ENCODE data around the gene ALKBH6.
"Not testable (repeated sequence)": the region's sequence is repeated elsewhere in the genome, so short reads cannot be mapped to it uniquely, and the experiment has no call there.

Gene ALKBH6

GRCh38 chr19:35986111-35986510 lies 27.9 kb downstream of the ALKBH6 start:
- Histone ChIP-seq H3K4me1 (ENCODE audit: control insufficient read depth in 5 of 5, insufficient read depth in 5 of 5, low read length in 5 of 5) (peaks cover 0 to 5% (median 0%) of the 10 kb centered on the region in 5 donors), H3K27me3 (ENCODE audit: control insufficient read depth in 5 of 5, insufficient read depth in 4 of 5, low read length in 5 of 5) (peaks cover 9 to 33% (median 23%) of the 10 kb centered on the region in 5 donors), H3K27ac (ENCODE audit: low read depth, low read length) (no peak overlapping the region), H3K4me3 (ENCODE audit: low read depth in 1 of 5, low read length in 5 of 5) (no peak overlapping the region), H3K36me3 (ENCODE audit: control insufficient read depth in 5 of 5, insufficient read depth in 5 of 5, low read length in 5 of 5) (no peaks in the 10 kb centered on the region), H3K9ac (ENCODE audit: low read length in 5 of 5) (no peak overlapping the region), H3K9me3 (ENCODE audit: control insufficient read depth in 5 of 5, low read length in 5 of 5) (peaks cover 0 to 3% (median 0%) of the 10 kb centered on the region in 5 donors)

GRCh38 chr19:35983177-35983576 lies 30.8 kb downstream of the ALKBH6 start:
- Histone ChIP-seq H3K4me1 (ENCODE audit: control insufficient read depth in 5 of 5, insufficient read depth in 5 of 5, low read length in 5 of 5) (peaks cover 0 to 5% (median 0%) of the 10 kb centered on the region in 5 donors), H3K27ac (ENCODE audit: low read depth, low read length) (no peak overlapping the region), H3K9ac (ENCODE audit: low read length in 5 of 5) (no peak overlapping the region), H3K9me3 (ENCODE audit: control insufficient read depth in 5 of 5, low read length in 5 of 5) (no peaks in the 10 kb centered on the region), H3K4me3 (ENCODE audit: low read depth in 1 of 5, low read length in 5 of 5) (no peak overlapping the region), H3K27me3 (ENCODE audit: control insufficient read depth in 5 of 5, insufficient read depth in 4 of 5, low read length in 5 of 5) (peaks cover 15 to 38% (median 33%) of the 10 kb centered on the region in 5 donors), H3K36me3 (ENCODE audit: control insufficient read depth in 5 of 5, insufficient read depth in 5 of 5, low read length in 5 of 5) (no peaks in the 10 kb centered on the region)

DNA sequence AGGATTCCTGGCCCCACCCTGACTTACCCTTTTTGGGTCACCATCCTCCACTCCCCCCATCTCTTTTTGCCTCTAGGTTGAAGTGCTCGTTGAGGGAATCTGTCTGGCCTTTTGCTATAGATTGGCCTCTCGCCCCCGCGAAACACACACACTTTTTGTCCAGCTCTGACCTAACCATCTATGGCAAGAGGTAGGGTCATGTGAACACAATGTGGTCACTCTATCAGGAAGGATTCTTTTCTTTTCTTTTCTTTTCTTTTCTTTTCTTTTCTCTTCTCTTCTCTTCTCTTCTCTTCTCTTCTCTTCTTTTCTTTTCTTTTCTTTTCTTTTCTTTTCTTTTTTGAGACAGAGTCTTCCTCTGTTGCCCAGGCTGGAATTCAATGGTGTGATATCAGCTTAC lies 33.0 kb downstream of the ALKBH6 start:
- H3K4me1 ChIP-seq (ENCODE audit: control insufficient read depth in 5 of 5, insufficient read depth in 5 of 5, low read length in 5 of 5); H3K36me3 ChIP-seq (ENCODE audit: control insufficient read depth in 5 of 5, insufficient read depth in 5 of 5, low read length in 5 of 5); H3K27ac ChIP-seq (ENCODE audit: low read depth, low read length); H3K9ac ChIP-seq (ENCODE audit: low read length in 5 of 5); H3K9me3 ChIP-seq (ENCODE audit: control insufficient read depth in 5 of 5, low read length in 5 of 5); H3K4me3 ChIP-seq (ENCODE audit: low read depth in 1 of 5, low read length in 5 of 5): not testable (repeated sequence)
- peaks cover 9 to 31% (median 28%) of the 10 kb centered on the region in 5 donors for H3K27me3 ChIP-seq (ENCODE audit: control insufficient read depth in 5 of 5, insufficient read depth in 4 of 5, low read length in 5 of 5)

DNA sequence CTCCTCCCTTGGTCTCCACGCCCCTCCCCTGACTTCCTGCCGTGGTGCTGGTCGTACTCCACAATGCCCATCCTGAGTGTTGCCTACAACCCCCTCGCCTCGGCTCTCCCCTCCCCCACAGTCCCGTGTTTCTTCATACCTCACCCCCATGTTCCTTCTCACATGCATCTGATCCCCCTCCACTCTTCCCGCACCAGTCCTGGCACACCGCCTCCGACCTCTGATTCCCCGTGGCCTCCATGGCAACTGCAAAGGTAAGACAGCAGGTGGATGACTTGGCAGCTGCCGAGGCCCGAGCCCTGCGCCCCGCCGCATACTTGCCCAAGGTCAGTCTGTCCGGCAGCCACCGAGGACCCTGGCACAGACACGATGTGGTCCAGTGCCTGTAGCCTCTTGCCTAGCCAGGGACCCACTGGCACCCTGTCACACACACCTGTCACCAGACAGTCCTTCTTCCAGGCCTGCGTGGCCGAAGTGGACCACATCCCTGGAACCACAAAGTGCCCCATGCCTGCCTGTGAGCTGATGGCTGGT lies 35.1 kb downstream of the ALKBH6 start:
- no peak overlapping the region for H3K27ac ChIP-seq (ENCODE audit: low read depth, low read length)

GRCh38 chr19:35978271-35978670 lies 35.7 kb downstream of the ALKBH6 start:
- Histone ChIP-seq H3K36me3 (ENCODE audit: control insufficient read depth in 5 of 5, insufficient read depth in 5 of 5, low read length in 5 of 5) (no peaks in the 10 kb centered on the region), H3K4me3 (ENCODE audit: low read depth in 1 of 5, low read length in 5 of 5) (no peak overlapping the region), H3K27ac (ENCODE audit: low read depth, low read length) (no peak overlapping the region), H3K4me1 (ENCODE audit: control insufficient read depth in 5 of 5, insufficient read depth in 5 of 5, low read length in 5 of 5) (no peaks in the 10 kb centered on the region), H3K9me3 (ENCODE audit: control insufficient read depth in 5 of 5, low read length in 5 of 5) (no peaks in the 10 kb centered on the region), H3K9ac (ENCODE audit: low read length in 5 of 5) (no peak overlapping the region), H3K27me3 (ENCODE audit: control insufficient read depth in 5 of 5, insufficient read depth in 4 of 5, low read length in 5 of 5) (peaks cover 8 to 19% (median 17%) of the 10 kb centered on the region in 5 donors)

More for the DNA sequence above, 35.1 kb downstream of the ALKBH6 start:
- Histone ChIP-seq H3K9ac (ENCODE audit: low read length in 5 of 5) (no peak overlapping the region), H3K36me3 (ENCODE audit: control insufficient read depth in 5 of 5, insufficient read depth in 5 of 5, low read length in 5 of 5) (no peaks in the 10 kb centered on the region), H3K27me3 (ENCODE audit: control insufficient read depth in 5 of 5, insufficient read depth in 4 of 5, low read length in 5 of 5) (peaks cover 8 to 24% (median 19%) of the 10 kb centered on the region in 5 donors), H3K9me3 (ENCODE audit: control insufficient read depth in 5 of 5, low read length in 5 of 5) (no peaks in the 10 kb centered on the region), H3K4me1 (ENCODE audit: control insufficient read depth in 5 of 5, insufficient read depth in 5 of 5, low read length in 5 of 5) (no peaks in the 10 kb centered on the region), H3K4me3 (ENCODE audit: low read depth in 1 of 5, low read length in 5 of 5) (no peak overlapping the region)

DNA sequence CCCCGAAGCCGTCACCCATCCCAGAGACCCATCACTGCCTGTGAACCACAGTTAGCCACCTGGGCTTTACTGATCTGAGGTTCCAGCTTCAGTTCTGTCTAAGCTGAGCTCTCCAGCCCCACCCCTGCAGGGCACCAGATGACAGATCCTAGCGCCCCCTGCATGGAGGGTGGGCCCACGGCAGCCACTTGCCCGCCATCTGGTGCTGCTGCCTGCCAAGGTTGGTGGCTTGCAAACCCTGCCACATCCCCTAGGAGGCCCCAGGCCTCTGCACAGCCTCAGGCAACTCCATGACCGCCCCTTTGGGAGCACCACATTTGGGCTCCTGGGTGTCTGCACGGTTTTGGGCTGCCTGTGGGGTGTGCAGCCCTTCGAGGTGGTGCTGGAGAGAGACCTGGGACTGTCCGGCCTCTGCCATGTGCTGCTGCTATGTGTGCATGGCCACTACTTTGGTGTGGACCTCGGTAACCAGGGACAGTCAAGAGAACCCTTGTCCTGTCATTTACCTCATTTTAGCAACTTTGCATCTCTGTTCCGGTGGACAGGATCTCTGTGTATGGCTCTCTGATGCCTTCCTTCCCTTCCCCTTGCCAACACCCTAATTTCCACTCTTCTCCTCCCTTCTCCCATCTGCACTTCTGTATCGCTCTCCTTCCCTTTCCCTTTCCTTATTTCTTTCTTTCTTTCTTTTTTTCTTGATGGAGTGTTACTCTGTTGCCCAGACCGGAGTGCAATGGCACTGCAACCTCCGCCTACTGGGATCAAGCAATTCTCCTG lies 36.4 kb downstream of the ALKBH6 start:
- no peaks in the 10 kb centered on the region for H3K4me1 ChIP-seq (ENCODE audit: control insufficient read depth in 5 of 5, insufficient read depth in 5 of 5, low read length in 5 of 5)
- H3K4me3 ChIP-seq (ENCODE audit: low read depth in 1 of 5, low read length in 5 of 5): no peak overlapping the region
- H3K27ac ChIP-seq (ENCODE audit: low read depth, low read length): no peak overlapping the region
- no peaks in the 10 kb centered on the region for H3K9me3 ChIP-seq (ENCODE audit: control insufficient read depth in 5 of 5, low read length in 5 of 5)
- H3K9ac ChIP-seq (ENCODE audit: low read length in 5 of 5): no peak overlapping the region
- peaks cover 8 to 19% (median 16%) of the 10 kb centered on the region in 5 donors for H3K27me3 ChIP-seq (ENCODE audit: control insufficient read depth in 5 of 5, insufficient read depth in 4 of 5, low read length in 5 of 5)
- no peaks in the 10 kb centered on the region for H3K36me3 ChIP-seq (ENCODE audit: control insufficient read depth in 5 of 5, insufficient read depth in 5 of 5, low read length in 5 of 5)

GRCh38 chr19:35975608-35976214 lies 38.3 kb downstream of the ALKBH6 start:
- Histone ChIP-seq H3K27me3 (ENCODE audit: control insufficient read depth in 5 of 5, insufficient read depth in 4 of 5, low read length in 5 of 5) (peaks cover 5 to 16% (median 13%) of the 10 kb centered on the region in 5 donors), H3K4me1 (ENCODE audit: control insufficient read depth in 5 of 5, insufficient read depth in 5 of 5, low read length in 5 of 5) (no peaks in the 10 kb centered on the region), H3K27ac (ENCODE audit: low read depth, low read length) (no peak overlapping the region), H3K4me3 (ENCODE audit: low read depth in 1 of 5, low read length in 5 of 5) (no peak overlapping the region), H3K9me3 (ENCODE audit: control insufficient read depth in 5 of 5, low read length in 5 of 5) (no peaks in the 10 kb centered on the region), H3K36me3 (ENCODE audit: control insufficient read depth in 5 of 5, insufficient read depth in 5 of 5, low read length in 5 of 5) (no peaks in the 10 kb centered on the region), H3K9ac (ENCODE audit: low read length in 5 of 5) (no peak overlapping the region)

- no peaks in the 10 kb centered on the region for H3K9me3 ChIP-seq (ENCODE audit: control insufficient read depth in 5 of 5, low read length in 5 of 5)
- H3K4me1 ChIP-seq (ENCODE audit: control insufficient read depth in 5 of 5, insufficient read depth in 5 of 5, low read length in 5 of 5): no peaks in the 10 kb centered on the region
- no peak overlapping the region for H3K9ac ChIP-seq (ENCODE audit: low read length in 5 of 5)
- peaks cover 0 to 10% (median 6%) of the 10 kb centered on the region in 5 donors for H3K27me3 ChIP-seq (ENCODE audit: control insufficient read depth in 5 of 5, insufficient read depth in 4 of 5, low read length in 5 of 5)
- H3K36me3 ChIP-seq (ENCODE audit: control insufficient read depth in 5 of 5, insufficient read depth in 5 of 5, low read length in 5 of 5): no peaks in the 10 kb centered on the region
- H3K4me3 ChIP-seq (ENCODE audit: low read depth in 1 of 5, low read length in 5 of 5): no peak overlapping the region
- no peak overlapping the region for H3K27ac ChIP-seq (ENCODE audit: low read depth, low read length)
Measured at GRCh38 chr19:35973487-35973886, 40.5 kb downstream of the ALKBH6 start.

DNA sequence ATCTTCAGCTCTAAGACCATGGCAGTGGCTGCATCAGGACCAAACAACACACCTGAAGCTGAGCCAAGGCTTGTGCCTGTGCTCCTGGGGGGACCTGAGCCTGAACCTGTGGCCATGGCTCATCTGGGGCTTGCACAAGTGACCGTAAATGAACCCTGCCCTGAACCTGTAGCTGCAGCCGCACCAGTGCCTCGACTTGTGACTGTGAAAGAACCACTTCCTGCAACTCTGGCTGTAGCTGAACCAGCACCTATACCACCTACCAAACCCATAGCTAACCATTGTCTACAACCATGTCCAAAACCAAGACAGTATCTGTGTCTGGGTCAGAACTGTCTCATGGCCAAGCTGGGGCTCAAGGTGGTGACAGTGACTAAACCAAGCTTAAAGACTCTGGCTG lies 47.2 kb downstream of the ALKBH6 start:
- Histone ChIP-seq H3K36me3 (ENCODE audit: control insufficient read depth in 5 of 5, insufficient read depth in 5 of 5, low read length in 5 of 5) (no peaks in the 10 kb centered on the region), H3K9ac (ENCODE audit: low read length in 5 of 5) (no peak overlapping the region), H3K27me3 (ENCODE audit: control insufficient read depth in 5 of 5, insufficient read depth in 4 of 5, low read length in 5 of 5) (peaks cover 0 to 5% (median 3%) of the 10 kb centered on the region in 5 donors), H3K4me3 (ENCODE audit: low read depth in 1 of 5, low read length in 5 of 5) (no peak overlapping the region), H3K4me1 (ENCODE audit: control insufficient read depth in 5 of 5, insufficient read depth in 5 of 5, low read length in 5 of 5) (no peaks in the 10 kb centered on the region), H3K9me3 (ENCODE audit: control insufficient read depth in 5 of 5, low read length in 5 of 5) (no peaks in the 10 kb centered on the region), H3K27ac (ENCODE audit: low read depth, low read length) (no peak overlapping the region)

GRCh38 chr19:35963514-35963913 lies 50.5 kb downstream of the ALKBH6 start:
- no peak overlapping the region for H3K4me3 ChIP-seq (ENCODE audit: low read depth in 1 of 5, low read length in 5 of 5)
- H3K27me3 ChIP-seq (ENCODE audit: control insufficient read depth in 5 of 5, insufficient read depth in 4 of 5, low read length in 5 of 5): peaks cover 7 to 28% (median 23%) of the 10 kb centered on the region in 5 donors
- peaks cover 0 to 13% (median 10%) of the 10 kb centered on the region in 5 donors for H3K4me1 ChIP-seq (ENCODE audit: control insufficient read depth in 5 of 5, insufficient read depth in 5 of 5, low read length in 5 of 5)
- H3K9me3 ChIP-seq (ENCODE audit: control insufficient read depth in 5 of 5, low read length in 5 of 5): no peaks in the 10 kb centered on the region
- no peak overlapping the region for H3K27ac ChIP-seq (ENCODE audit: low read depth, low read length)
- no peaks in the 10 kb centered on the region for H3K36me3 ChIP-seq (ENCODE audit: control insufficient read depth in 5 of 5, insufficient read depth in 5 of 5, low read length in 5 of 5)
- no peak overlapping the region for H3K9ac ChIP-seq (ENCODE audit: low read length in 5 of 5)

Data from subcutaneous abdominal adipose tissue (tissue), 5 donors.